ENCODE data around the gene CLSTN2.

The CLSTN2 gene

DNA sequence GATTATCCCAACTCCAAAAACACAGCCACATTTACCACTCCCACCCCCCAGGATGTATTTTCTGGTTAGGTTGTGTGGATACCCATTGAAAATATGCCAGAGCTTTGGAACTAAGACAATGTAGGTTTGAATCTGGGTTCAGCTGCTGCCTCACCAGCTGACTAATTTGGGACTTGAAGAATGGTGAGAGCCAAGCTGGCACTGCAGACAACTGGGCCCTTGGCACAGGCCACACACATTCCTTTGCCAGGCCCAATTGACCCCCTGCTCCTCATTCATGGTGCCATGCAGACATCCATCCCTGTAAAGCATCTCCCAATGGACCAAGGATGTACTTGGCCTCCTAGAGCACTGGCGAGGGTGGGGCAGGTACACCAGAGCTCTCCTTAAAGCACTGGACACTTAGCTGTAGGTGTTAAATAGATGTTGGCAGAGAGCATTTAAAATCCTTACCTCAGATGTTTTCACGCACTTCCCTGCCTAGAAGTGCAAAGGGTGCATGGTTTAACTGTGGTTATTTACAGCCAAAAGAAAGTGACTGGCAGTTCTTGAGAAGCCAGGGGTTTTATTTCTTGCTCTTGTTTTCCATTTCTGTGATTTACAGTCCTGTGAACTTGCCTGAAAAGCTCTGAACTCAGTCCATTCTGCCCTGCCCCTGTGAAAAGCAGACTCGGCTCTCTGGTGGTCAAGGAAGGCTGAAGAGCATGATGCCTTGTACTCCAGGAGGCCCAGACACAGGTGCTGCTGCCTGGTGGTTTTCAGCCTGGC, 138.5 kb downstream of the CLSTN2 start:
- Mint-ChIP-seq H3K27me3 (peaks cover 5% of the 10 kb centered on the region), H3K9me3 (no peaks in the 10 kb centered on the region), H3K4me1 (ENCODE audit: low read depth) (no peaks in the 10 kb centered on the region), H3K27ac (no peak overlapping the region), H3K4me3 (no peak overlapping the region), H3K36me3 (ENCODE audit: low read depth) (no peaks in the 10 kb centered on the region)
- DNase-seq: no peak

DNA sequence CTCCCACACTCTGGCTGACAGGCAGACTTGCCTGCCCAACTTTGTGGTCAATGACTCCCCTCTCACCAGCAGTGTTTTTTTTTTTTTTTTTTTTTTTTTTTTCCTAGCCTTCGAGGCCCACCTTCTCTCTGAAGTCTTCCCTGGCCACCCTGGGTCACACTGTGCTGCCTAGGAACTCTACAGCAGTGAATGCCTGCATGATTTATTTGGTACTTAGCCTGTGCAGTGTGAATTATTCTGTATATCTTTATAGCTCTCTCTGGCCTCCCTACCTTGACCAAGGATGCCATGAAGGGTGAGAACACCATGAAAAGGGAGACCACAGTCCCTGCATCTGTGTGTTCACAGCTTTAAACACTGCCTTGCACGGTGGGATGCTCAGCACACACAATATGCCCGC, 141.6 kb downstream of the CLSTN2 start:
- H3K4me1 Mint-ChIP-seq (ENCODE audit: low read depth): no peaks in the 10 kb centered on the region
- H3K4me3 Mint-ChIP-seq: no peak overlapping the region
- DNase-seq: no peak

GRCh38 chr3:140077406-140077805, 142.4 kb downstream of the CLSTN2 start:
- H3K4me3 Mint-ChIP-seq: no peak overlapping the region
- H3K36me3 Mint-ChIP-seq (ENCODE audit: low read depth): no peaks in the 10 kb centered on the region
- no peaks in the 10 kb centered on the region for H3K4me1 Mint-ChIP-seq (ENCODE audit: low read depth)
- no peak for DNase-seq
- H3K27ac Mint-ChIP-seq: no peak overlapping the region
- H3K9me3 Mint-ChIP-seq: no peaks in the 10 kb centered on the region
- no peaks in the 10 kb centered on the region for H3K27me3 Mint-ChIP-seq

More for the DNA sequence above, 141.6 kb downstream of the CLSTN2 start:
- no peaks in the 10 kb centered on the region for H3K36me3 Mint-ChIP-seq (ENCODE audit: low read depth)
- H3K27me3 Mint-ChIP-seq: no peaks in the 10 kb centered on the region
- no peaks in the 10 kb centered on the region for H3K9me3 Mint-ChIP-seq
- H3K27ac Mint-ChIP-seq: no peak overlapping the region

DNA sequence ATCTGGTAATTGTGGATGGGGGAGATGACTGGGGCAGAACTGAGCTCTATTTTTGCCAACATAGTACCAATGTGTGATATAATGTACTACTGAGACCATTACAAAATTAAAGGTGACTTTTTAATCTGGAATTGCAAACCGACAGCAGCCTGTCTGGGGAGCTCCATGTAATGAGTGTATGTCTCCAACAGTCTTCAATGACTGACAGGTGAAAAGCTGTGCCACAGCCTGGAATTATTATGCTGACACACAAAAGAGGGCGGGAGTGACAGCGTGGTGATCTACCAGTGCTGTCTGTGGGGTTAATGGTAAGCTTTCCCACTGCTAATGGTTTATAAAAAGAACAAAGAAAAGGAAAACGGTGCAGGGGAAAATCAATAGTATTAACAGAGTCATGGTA, 143.4 kb downstream of the CLSTN2 start:
- Mint-ChIP-seq H3K27me3 (no peaks in the 10 kb centered on the region), H3K4me3 (no peak overlapping the region), H3K4me1 (ENCODE audit: low read depth) (no peaks in the 10 kb centered on the region), H3K9me3 (no peaks in the 10 kb centered on the region), H3K36me3 (ENCODE audit: low read depth) (no peaks in the 10 kb centered on the region), H3K27ac (no peak overlapping the region)
- DNase-seq: no peak

DNA sequence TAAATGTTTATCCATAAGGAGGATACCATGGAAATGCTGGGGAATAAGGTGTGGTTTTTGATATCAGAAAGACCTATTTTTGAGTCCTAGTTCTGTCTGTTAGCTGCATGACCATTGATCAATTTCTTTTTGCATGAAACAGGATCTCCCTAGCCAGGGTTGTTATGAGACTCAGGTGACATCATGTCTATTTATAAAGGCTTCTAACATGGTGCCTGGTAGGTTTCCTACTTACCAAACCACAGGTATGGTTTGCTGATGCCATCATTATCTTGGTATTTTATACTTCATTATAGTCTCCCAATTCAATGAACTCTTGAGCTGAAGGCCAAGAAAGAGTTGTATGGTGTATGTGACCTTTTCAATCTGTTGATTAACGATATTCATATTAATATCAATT, 144.0 kb downstream of the CLSTN2 start:
- H3K9me3 Mint-ChIP-seq: no peaks in the 10 kb centered on the region
- no peak overlapping the region for H3K27ac Mint-ChIP-seq
- no peaks in the 10 kb centered on the region for H3K36me3 Mint-ChIP-seq (ENCODE audit: low read depth)
- no peaks in the 10 kb centered on the region for H3K27me3 Mint-ChIP-seq
- H3K4me1 Mint-ChIP-seq (ENCODE audit: low read depth): no peaks in the 10 kb centered on the region
- H3K4me3 Mint-ChIP-seq: no peak overlapping the region
- DNase-seq: no peak

DNA sequence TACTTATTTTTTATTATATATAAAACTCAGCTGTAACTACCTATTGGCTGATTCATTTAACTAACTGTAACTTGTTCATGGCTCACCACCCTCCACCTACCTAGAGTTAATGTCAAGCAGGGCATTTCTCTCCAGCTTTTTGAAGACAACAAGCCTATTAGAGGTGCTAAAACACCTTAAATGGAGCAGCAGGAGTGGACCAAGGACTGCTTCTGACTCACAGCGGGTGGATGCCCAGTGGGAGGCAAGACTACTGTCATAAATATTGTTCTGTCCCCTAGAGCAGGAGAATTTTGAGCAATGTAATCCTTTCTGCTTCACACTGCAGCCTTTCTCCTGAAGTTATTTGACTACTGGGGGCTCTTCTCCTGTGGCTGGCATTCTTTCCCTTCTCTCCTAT, 146.9 kb downstream of the CLSTN2 start:
- H3K4me1 Mint-ChIP-seq (ENCODE audit: low read depth): no peaks in the 10 kb centered on the region
- no peaks in the 10 kb centered on the region for H3K27me3 Mint-ChIP-seq
- no peak overlapping the region for H3K4me3 Mint-ChIP-seq
- H3K27ac Mint-ChIP-seq: no peak overlapping the region
- H3K9me3 Mint-ChIP-seq: no peaks in the 10 kb centered on the region
- no peak for DNase-seq
- no peaks in the 10 kb centered on the region for H3K36me3 Mint-ChIP-seq (ENCODE audit: low read depth)

- H3K36me3 Mint-ChIP-seq (ENCODE audit: low read depth): no peaks in the 10 kb centered on the region
- no peak for DNase-seq
- no peak overlapping the region for H3K4me3 Mint-ChIP-seq
- H3K4me1 Mint-ChIP-seq (ENCODE audit: low read depth): no peaks in the 10 kb centered on the region
- no peaks in the 10 kb centered on the region for H3K27me3 Mint-ChIP-seq
- no peaks in the 10 kb centered on the region for H3K9me3 Mint-ChIP-seq
- H3K27ac Mint-ChIP-seq: no peak overlapping the region
Observed at GRCh38 chr3:140085001-140085400, 150.0 kb downstream of the CLSTN2 start.

DNA sequence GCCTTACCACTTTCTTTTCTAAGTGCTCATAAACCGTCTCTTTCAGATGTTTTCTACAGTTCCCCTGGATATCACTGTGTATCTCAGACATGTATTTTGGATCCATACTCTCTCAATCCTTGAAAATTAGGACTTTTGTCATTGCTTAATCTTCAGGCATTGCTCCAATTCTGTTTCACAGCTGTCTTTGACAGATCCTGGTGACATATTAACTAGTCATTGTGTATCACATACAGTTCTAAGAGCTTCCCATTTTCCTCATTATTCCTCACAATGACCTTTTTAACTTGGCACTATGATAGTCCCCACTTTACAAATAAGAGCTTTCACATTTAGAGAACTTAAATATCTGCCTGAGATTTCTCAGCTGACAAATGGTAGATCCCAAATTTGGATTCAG, 151.7 kb downstream of the CLSTN2 start:
- Mint-ChIP-seq H3K4me3 (no peak overlapping the region), H3K4me1 (ENCODE audit: low read depth) (no peaks in the 10 kb centered on the region), H3K27me3 (peaks cover 3% of the 10 kb centered on the region), H3K36me3 (ENCODE audit: low read depth) (no peaks in the 10 kb centered on the region), H3K27ac (no peak overlapping the region), H3K9me3 (no peaks in the 10 kb centered on the region)
- no peak for DNase-seq

DNA sequence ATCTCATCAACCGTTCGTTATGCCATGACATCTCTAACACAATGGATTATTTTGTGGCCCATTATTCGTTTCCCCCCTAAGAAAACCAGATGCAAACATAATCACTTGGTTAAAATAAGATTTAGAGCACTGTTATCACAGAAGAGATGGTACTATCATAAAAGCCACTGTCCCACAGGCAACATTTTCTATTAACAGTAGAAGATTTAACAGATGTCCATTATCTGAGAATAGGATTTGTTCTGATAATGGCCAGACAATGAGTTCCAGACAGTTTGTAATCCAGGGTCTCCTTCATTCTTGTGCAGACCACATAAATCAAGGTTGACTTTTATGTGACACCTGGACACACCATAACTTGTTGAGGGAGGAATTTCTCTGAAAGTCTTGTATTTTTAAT, 153.1 kb downstream of the CLSTN2 start:
- H3K4me1 Mint-ChIP-seq (ENCODE audit: low read depth): no peaks in the 10 kb centered on the region
- H3K27me3 Mint-ChIP-seq: peaks cover 3% of the 10 kb centered on the region

GRCh38 chr3:140088513-140088912, 153.5 kb downstream of the CLSTN2 start:
- no peak for DNase-seq
- Mint-ChIP-seq H3K4me3 (no peak overlapping the region), H3K36me3 (ENCODE audit: low read depth) (no peaks in the 10 kb centered on the region), H3K27me3 (peaks cover 3% of the 10 kb centered on the region), H3K9me3 (no peaks in the 10 kb centered on the region), H3K27ac (no peak overlapping the region), H3K4me1 (ENCODE audit: low read depth) (no peaks in the 10 kb centered on the region)

More for the DNA sequence above, 153.1 kb downstream of the CLSTN2 start:
- no peak overlapping the region for H3K4me3 Mint-ChIP-seq
- no peaks in the 10 kb centered on the region for H3K9me3 Mint-ChIP-seq
- DNase-seq: no peak
- H3K36me3 Mint-ChIP-seq (ENCODE audit: low read depth): no peaks in the 10 kb centered on the region
- H3K27ac Mint-ChIP-seq: no peak overlapping the region

DNA sequence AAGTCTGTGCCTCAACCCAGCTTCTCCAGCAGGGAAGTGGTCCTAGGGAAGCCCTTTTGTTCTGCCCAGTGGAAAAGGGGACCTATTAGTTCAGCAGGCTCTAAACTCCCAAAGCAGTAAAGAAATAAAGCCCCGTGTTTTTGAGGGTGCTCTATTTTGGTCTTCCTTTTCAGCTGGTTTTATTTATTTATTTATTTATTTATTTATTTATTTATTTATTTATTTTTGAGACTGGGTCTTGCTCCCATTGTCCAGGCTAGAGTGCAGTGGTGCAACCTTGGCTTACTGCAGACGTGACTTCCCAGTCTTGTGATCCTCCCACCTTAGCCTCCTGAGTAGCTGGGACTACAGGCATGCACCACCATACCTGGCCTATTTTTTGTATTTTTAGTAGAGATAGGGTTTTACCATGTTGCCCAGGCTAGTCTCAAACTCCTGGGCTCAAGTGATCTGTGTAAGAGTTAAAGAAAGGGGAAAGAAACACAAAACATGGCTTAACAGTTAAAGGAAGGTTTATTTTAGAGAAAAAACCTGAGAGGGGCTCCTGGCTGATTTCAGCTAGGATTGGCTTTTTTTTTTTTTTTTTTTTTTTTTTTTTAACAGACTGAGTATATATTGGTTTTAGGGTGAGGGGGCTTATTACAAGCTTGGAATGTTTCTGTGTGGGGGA, 154.6 kb downstream of the CLSTN2 start:
- H3K9me3 Mint-ChIP-seq: no peaks in the 10 kb centered on the region
- H3K4me1 Mint-ChIP-seq (ENCODE audit: low read depth): no peaks in the 10 kb centered on the region
- no peak for DNase-seq
- peaks cover 3% of the 10 kb centered on the region for H3K27me3 Mint-ChIP-seq
- no peak overlapping the region for H3K27ac Mint-ChIP-seq
- no peaks in the 10 kb centered on the region for H3K36me3 Mint-ChIP-seq (ENCODE audit: low read depth)
- H3K4me3 Mint-ChIP-seq: no peak overlapping the region

GRCh38 chr3:140091143-140091542, 156.2 kb downstream of the CLSTN2 start:
- Mint-ChIP-seq H3K27ac (no peak overlapping the region), H3K4me3 (no peak overlapping the region), H3K9me3 (no peaks in the 10 kb centered on the region), H3K27me3 (peaks cover 3% of the 10 kb centered on the region), H3K4me1 (ENCODE audit: low read depth) (no peaks in the 10 kb centered on the region), H3K36me3 (ENCODE audit: low read depth) (no peaks in the 10 kb centered on the region)
- no peak for DNase-seq

GRCh38 chr3:140092848-140093536, 158.0 kb downstream of the CLSTN2 start:
- no peak for DNase-seq
- H3K27ac Mint-ChIP-seq: no peak overlapping the region

GRCh38 chr3:140093742-140094141, 158.8 kb downstream of the CLSTN2 start:
- Mint-ChIP-seq H3K36me3 (ENCODE audit: low read depth) (no peaks in the 10 kb centered on the region), H3K27me3 (peaks cover 3% of the 10 kb centered on the region), H3K27ac (no peak overlapping the region), H3K4me3 (no peak overlapping the region), H3K9me3 (no peaks in the 10 kb centered on the region), H3K4me1 (ENCODE audit: low read depth) (no peaks in the 10 kb centered on the region)
- DNase-seq: no peak

More at GRCh38 chr3:140092848-140093536, 158.0 kb downstream of the CLSTN2 start:
- Mint-ChIP-seq H3K36me3 (ENCODE audit: low read depth) (no peaks in the 10 kb centered on the region), H3K27me3 (peaks cover 3% of the 10 kb centered on the region), H3K9me3 (no peaks in the 10 kb centered on the region), H3K4me3 (no peak overlapping the region), H3K4me1 (ENCODE audit: low read depth) (no peaks in the 10 kb centered on the region)

GRCh38 chr3:140094487-140094886, 159.5 kb downstream of the CLSTN2 start:
- Mint-ChIP-seq H3K9me3 (no peaks in the 10 kb centered on the region), H3K4me1 (ENCODE audit: low read depth) (no peaks in the 10 kb centered on the region), H3K36me3 (ENCODE audit: low read depth) (no peaks in the 10 kb centered on the region), H3K27me3 (peaks cover 3% of the 10 kb centered on the region), H3K27ac (no peak overlapping the region), H3K4me3 (no peak overlapping the region)
- DNase-seq: no peak

Measured in activated T-cell treated with anti-CD3 and anti-CD28 coated beads, Interleukin-2, amount 50 U/mL, for 24 hours (primary cell).